Measurements from ENCODE around the gene FAM89B.

GRCh38 chr11:65553301-65554001, 18.9 kb upstream of the FAM89B start:
- TF ChIP-seq, protein P1, sequence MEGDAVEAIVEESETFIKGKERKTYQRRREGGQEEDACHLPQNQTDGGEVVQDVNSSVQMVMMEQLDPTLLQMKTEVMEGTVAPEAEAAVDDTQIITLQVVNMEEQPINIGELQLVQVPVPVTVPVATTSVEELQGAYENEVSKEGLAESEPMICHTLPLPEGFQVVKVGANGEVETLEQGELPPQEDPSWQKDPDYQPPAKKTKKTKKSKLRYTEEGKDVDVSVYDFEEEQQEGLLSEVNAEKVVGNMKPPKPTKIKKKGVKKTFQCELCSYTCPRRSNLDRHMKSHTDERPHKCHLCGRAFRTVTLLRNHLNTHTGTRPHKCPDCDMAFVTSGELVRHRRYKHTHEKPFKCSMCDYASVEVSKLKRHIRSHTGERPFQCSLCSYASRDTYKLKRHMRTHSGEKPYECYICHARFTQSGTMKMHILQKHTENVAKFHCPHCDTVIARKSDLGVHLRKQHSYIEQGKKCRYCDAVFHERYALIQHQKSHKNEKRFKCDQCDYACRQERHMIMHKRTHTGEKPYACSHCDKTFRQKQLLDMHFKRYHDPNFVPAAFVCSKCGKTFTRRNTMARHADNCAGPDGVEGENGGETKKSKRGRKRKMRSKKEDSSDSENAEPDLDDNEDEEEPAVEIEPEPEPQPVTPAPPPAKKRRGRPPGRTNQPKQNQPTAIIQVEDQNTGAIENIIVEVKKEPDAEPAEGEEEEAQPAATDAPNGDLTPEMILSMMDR (conservative IDR thresholded peaks at IDR 0.05 in 1 of 2, IDR thresholded peaks at IDR 0.05 in 1 of 2; ENCODE audit: low read depth in 1 of 2, low read length in 2 of 2): no peak
- no peak for TF ChIP-seq EZH2 (IDR thresholded peaks at IDR 0.05; ENCODE audit: low read length, missing control alignments)

Data from fibroblast of lung (primary cell).